Embryonic facial prominence (tissue), 1 donor: Measurements from ENCODE around the gene INSR.
"Not testable (repeated sequence)": the region's sequence is repeated elsewhere in the genome, so short reads cannot be mapped to it uniquely, and the experiment has no call there.

Source experiments
- DNase-seq: peaks from one replicate; pipeline ENCODE4 v3.0.0-alpha.2; 2016; ENCODE audit errors: extremely low spot score

INSR gene

DNA sequence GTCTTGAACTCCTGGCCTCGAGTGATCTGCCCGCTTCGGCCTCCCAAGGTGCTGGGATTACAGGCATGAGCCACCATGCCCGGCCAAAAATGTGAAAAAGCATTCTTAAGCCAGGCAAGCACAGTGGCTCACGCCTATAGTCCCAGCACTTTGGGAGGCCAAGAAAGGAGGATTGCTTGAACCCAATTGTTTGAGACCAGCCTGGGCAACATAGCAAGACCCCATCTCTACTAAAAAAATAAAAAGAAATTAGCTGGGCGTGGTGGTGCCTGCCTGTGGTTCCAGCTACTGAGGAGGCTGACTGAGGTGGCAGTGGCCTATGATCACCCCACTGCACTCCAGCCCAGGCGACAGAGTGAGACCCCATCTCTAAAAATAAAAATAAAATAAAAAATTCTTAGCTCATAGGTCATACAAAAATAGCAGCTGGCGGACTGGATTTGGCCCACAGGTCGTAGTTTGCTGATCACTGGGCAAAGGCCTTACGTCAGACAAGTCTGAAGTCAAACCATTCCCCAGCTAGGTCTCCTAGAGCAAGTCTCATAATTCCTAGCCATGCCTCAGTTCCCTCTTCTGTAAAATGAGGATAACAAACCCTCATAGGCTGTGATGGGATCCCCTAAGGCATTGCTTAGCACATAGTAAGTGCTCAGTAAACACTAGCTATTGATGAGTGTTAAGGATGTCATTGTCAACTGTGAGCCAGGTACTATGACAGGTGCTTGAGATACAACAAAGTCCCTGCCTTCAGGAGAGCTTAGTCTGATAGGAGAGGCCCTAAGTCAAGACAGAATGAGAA, 36.0 kb downstream of the INSR start:
- no peak for DNase-seq

DNA sequence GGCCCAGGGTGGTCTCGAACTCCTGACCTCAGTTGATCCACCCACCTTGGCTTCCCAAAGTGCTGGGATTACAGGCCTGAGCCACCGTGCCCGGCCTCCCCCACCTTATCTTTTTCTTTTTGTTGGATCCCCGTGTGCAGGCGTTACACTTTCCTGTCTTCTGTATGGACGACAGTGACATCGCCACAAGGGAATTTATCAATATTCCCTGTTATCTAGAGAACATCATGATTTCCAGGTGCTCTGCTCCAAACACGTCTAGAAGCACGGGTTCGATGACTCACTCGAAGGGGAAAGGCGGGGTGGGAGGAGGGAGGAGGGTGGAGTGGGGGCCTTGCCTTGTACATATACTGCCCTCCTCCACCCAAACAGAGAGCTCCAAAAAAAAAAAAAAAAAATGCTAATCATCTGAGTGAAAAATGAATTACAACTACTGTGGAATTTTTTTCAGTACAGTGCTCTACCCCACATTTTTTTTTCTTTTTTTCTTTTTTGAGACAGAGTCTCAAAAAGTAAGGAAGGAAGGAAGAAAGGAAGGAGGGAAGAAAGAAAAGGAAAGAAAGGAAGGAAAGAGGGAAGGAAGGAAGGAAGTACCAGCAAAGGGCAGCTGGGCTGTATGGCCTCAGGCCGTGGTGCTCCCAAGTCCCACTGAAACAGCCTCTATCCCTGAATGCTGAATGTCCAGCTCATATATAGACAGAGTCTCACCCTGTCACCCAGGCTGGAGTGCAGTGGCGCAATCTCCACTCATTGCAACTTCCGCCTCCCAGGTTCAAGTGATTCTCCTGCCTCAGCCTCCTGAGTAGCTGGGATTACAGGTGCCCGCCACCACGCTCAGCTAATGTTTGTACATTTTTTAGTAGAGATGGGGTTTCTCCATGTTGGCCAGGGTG, 36.8 kb downstream of the INSR start:
- no peak for DNase-seq

DNA sequence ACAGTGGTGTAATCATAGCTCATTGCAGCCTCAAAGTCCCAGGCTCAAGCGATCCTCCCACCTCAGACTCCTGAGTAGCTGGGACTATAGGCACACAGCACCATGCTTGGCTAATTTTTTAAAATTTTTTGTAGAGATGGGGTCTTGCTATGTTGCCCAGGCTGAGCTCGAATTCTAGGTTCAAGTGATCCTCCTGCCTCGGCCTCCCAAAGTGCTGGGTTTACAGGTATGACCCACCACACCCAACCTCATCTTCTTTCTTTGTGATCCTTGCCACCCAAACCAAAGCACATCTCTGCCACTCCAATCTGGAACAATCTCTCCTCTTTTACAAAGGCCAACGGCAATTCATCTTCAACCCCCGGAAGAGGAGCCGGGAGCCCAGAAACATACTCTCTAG, 38.6 kb downstream of the INSR start:
- no peak for DNase-seq

DNA sequence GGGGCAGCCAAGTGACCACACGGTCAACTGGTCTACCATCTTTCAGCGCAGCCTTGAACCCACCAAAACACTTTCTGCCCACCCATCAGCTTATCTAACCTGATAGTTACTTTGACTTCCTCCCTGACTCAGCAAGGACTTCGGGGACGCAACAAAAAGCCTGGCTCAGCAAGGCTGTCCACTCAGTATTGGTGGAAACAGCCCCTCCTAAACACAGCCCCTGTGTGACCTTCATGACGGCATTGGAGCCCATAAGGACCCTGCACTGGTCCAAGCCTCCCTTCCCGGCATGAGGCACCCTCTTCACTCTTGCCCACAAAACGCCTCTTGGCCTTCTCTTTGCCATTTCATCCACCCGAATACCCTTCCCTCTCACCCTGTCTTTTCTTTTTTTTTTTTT, 39.1 kb downstream of the INSR start:
- no peak for DNase-seq

DNA sequence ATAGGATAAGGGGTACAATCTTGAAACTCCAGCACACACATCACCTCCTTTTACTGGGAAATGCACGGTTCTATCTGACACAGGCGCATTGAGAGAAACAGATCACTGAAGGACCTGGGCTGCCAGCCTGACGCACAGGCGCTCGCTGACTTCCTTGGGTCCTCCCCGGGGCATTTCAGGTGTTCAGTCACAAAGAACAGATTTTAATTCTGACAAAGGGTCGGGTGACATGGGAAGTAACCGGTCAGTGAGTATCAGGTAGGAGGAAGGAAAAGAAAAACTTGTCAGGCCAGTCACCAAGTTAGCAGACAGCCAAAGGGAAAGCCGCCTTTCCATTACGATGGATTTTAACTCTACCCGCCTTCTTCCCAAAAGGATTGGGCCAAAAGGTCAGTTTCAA, 39.6 kb downstream of the INSR start:
- no peak for DNase-seq

DNA sequence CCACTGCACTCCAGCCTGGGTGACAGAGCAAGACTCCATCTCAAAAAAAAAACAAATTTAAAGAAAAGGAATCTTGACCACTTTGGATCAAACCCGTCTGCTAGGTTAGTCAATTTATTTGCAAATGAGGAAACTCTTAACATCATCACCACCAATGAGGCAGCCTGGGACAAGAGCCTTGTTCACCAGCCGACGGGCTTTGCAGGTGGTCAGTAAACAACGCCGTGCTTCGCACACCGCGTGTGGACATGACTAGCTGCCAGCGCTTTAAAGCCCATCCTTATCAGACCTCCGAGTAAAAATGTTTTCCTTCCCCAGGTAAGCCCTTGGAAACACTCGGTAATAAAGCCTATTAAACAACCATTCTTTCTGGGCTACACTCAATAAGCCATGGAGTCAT, 41.9 kb downstream of the INSR start:
- DNase-seq: no peak

DNA sequence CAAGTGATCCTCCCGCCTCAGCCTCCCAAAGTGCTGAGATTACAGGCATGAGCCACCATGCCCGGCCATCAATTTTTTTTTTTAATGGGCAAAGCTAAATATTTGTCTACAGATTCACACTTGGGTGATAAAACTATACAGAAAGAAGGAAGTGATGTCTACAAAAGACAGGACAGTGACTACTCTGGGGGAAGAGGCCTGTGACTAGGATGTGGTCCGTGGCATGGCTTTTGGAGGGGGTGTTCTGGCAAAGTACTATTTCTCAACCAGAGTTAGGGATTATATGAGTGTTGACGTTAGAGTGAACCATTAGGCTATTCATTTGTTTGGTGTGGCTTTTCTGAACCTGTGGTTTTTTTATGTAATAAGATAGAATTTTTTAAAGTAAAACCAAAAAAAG, 42.7 kb downstream of the INSR start:
- no peak for DNase-seq

DNA sequence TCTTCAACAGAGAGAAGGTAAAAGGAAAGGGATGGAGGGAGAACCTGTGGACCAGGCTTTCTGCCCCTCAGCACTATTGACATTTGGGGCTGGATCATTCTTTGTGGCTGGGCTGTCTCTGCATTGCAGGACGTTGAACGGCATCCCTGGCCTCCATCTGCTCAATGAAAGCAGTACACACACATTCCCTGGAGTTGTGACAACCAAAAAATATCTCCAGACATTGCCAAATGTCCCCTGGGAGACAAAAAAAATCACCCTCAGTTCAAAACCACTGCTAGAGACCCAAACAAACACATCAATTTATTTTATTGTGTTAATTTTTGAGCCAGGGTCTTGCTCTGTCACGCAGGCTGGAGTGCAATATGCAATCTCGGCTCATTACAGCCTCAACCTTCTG, 43.3 kb downstream of the INSR start:
- no peak for DNase-seq

DNA sequence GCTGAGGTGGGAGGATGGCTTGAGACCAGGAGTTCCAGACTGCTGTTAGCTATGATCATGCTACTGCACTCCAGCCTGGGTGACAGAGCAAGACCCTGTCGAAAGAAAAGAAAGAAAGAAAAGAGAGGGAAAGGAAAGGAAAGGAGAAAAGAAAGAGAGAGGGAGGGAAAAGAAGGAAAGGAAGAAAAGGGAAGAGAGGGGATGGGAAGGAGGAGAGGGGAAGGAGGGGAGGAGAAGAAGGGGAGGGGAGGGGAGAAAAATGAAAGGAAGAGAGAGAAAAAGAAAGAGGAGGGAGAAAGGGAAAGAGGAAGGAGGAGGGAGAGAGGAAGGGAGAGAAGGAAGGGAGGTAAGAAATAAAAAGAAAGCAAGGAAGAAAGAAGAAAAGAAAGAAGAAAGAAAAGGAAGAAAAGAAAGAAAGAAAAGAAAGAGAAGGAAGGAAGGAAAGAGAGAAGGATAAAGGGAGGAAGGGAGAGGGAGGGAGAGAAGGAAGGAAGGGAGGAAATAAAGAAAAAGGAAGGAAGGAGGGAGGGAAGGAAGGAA, 44.1 kb downstream of the INSR start:
- no peak for DNase-seq

DNA sequence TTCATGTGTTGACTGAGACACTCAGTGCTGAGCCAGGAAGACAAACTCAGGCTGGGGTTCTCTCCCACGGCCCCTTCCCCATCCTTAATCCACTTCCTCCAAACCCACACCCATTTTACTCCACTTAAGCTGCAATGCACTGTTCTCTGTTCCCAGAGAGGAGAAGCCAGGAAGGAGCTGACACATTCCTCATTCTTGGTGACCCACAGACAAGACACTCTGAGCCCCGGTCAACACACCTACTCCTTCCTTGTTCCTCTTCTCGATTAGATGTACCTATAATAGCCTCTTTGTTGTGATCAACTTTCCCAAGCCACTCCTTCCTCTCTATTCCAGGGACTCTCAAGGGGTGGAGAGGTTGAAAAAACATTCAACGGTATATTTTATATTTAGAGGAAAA, 47.1 kb downstream of the INSR start:
- DNase-seq: no peak

DNA sequence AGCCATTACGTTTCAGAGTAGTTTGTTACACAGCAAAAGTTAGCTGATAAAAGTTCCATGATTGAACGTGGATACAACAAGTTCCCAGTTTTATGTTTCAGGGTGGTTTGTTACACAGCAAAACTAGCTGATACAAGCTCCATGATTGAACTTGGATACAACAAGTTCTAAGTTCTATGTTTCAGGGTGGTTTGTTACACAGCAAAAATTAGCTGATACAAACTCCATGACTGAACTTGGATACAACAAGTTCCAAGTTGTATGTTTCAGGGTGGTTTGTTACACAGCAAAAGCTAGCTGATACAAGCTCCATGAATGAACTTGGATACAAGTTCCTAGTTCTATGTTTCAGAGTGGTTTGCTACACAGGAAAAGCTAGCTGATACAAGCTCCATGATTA, 47.6 kb downstream of the INSR start:
- DNase-seq: no peak

DNA sequence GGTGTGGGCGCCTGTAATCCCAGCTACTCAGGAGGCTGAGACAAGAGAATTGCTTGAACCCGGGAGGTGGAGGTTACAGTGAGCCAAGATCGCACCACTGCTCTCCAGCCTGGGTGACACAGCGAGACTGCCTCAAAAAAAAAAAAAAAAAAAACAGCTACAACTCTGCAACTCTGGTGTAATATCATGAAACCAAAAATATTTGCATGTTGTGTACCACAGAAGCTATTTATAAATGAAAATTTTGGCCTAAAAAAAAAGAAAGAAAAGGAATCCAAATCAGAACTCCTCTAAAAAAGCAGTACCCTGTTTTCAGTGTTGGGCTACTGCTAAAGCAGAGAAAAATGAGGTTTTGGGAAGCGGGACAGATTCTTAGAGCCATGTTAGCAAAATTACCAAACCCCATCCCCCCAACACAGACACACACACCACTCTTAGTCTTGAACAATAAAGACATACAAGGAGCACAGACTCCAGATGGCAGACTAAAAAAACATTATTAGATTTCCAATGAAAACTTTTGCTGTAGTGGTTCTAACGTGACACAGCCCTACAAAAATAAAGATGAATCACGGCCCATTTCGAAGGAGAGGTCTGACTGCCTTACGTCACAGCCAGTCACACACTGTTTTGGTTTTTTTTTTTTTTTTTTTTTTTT, 51.5 kb downstream of the INSR start:
- DNase-seq: no peak

DNA sequence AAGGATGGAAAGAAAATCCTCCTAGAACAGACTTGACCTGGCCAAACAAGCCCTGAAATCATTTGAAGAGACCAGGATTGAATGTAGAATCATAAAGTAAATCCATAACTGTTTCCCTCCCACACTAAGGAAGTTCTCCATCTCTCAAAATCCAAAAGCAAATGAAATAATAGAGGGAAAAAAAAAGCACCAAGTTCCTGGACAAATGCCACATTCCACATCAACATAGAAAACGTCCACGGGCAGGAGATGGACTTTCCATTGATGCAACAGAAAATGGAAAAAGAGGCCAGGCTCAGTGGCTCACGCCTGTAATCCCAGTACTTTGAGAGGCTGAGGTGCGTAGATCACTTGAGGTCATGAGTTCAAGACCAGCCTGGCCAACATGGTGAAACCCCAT, 56.2 kb downstream of the INSR start:
- DNase-seq: no peak

DNA sequence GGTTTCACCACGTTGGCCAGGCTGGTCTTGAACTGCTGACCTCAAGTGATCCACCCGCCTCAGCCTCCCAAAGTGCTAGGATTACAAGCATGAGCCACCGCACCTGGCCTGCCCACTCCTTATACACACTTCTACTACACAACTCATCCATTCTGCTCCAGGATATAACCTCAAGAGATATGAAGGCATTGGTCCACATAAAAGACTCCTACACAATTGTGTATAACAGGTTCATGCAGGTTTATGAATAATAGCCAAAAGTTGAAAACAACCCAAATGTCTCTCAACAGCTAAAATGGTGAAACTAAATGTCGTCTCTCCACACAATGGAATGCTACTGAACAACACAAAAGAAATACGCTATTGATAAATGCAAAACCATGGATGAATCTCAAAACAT, 58.1 kb downstream of the INSR start:
- no peak for DNase-seq

DNA sequence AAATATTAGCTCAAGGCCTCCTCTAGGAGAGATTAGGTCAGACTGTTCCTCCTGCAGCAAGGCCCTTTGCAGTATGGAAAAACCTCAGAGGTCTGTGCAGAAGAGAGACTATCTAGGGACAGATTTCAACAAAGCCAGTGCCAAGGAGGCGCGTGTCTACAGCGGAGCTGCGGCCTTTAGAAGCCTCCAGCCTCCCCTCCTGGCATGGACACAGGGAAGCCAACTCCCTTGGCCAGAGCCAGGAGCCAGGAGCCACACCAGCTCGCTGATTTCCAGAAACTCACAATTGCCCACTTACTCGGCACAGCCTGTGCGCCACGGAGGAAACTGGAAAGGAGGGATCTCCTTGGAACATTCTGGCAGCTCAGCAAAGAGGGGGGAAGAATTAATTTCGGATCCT, 63.4 kb downstream of the INSR start:
- no peak for DNase-seq

DNA sequence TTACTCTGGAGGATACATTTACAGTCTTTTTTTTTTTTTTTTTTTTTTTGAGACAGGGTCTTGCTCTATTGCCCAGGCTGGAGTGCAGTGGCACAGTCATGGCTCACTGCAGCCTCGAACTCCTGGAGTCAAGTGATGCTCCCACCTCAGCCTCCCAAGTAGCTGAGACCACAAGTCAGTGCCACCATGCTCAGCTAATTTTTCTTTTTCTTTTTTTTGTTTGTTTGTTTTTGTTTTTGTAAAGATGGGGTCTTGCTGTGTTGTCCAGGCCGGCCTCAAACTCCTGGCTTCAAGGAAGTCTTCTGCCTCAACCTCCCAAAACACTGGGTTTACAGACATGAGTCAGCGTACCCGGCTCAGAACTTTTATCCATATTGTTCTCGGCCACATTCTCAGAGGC, 64.5 kb downstream of the INSR start:
- DNase-seq: no peak

DNA sequence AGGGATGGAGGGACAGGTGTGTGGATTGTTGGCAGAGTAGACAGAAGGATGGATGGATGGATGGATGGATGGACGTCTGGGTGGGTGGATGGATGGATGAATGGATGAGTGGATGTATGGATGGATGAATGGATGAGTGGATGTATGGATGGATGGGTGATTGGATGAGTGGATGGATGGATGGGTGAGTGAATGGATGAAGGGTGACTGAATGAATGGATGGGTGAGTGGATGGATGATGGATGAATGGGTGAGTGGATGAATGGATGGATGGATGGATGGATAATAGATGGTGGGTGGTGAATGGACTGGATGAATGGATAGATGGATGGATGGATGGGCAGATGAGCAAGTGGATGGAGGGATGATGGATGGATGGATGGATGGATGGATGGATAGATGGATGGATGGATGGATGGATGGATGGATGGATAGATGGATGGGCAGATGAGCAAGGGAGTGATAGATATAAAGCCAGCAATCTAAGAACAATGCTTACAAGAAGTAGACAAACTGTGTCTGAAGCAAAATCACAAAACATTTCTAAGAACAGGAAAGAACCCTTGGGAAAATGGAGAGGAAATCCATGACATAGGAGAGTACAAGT, 65.2 kb downstream of the INSR start:
- DNase-seq: no peak

DNA sequence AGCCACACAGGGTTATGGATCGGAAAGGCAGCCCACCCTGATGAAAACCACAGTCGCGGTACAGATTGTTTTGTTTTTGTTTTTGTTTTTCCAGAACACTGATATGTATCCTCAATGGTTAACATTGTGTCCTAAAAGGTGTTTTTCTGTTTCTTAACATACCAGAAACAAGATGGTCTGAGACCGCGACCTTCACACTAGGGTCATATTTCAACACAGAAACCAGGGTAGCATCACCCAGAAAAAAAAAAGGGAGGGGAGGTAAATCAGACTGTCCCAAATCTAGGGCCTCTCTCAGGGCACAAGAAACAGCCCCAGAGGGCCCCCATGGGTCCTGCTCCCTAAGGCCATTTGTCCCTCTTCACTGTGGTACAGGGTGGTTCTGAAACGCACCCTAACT, 66.5 kb downstream of the INSR start:
- no peak for DNase-seq

DNA sequence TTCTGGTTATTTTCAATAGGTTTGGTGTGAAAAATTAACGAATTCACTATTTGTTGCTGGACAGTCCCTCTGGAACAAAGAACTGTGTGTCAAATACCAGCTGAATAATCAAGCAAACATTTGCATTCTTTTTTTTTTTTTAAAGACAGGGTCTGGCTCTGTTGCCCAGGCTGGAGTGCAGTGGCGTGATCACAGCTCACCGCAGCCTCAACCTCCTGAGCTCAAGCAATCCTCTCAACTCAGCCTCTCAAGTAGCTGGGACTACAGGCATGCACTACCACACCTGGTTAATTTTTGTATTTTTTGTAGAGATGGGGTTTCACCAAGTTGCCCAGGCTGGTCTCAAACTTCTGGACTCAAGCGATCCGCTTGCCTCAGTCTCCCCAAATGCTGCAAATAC, 67.1 kb downstream of the INSR start:
- DNase-seq: not testable (repeated sequence)

DNA sequence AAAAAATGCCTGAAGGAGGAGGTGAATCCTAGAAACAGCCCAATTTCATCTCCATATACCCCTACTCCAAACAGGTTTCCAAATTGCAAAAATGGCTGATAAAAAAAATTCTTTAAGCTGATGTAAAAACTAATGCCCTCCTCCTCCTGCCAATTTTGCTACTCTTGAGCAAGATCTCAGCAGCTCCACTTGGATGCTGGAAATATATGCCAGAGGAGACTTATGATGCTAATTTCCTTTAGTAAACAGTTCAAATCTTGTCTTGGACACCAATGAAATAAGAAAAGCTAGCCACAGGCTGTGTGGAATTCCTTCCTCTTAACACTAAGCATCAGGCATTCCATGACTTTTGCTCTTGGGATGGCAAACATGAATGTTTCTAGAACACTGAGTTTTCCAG, 67.5 kb downstream of the INSR start:
- DNase-seq: no peak

DNA sequence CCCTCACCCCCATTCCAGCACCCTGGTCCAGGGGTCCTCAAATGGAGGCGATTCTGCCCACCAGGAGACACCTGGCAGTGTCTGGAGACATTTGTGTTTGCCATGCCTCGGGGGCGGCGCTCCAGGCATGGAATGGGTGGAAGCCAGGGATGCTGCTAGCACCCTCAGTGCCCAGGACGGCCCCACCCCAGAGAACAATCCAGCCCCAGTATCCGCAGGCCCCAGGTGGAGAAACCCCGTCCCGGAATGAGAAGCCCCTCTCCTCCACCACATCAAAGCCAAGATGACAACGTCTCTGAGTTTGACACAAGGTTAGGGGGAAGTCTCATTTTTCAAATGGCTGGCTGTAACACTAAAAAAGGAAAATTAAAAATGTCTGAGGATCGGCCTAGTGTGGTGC, 68.5 kb downstream of the INSR start:
- DNase-seq: no peak

DNA sequence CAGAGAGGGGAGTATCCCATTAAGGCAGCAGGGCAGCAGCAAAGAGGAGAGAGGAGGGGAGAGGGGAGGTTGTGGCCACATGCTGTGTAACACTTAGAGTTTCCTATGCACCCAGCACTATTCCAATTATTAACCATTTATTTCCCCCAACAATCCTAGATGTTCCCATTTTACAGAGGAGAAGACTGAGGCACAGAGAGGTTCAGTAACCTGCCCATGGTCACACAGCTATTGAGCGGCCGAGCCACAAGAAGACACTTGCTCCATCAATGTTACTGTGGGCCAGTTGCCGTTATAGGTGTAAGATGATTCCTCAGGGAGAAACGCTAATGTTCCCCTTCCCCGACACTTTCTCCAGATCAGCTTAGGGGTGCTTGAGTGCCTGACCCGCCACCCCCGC, 69.2 kb downstream of the INSR start:
- no peak for DNase-seq
